KMS-11 (cell line): Measurements from ENCODE around the gene ATP10B.
"Not testable (repeated sequence)": the region's sequence is repeated elsewhere in the genome, so short reads cannot be mapped to it uniquely, and the experiment has no call there.

ENCODE experiments used
- H2AFZ ChIP-seq: fragments of 200-600 bp; sonication (generic); 2 replicates; pipeline ENCODE4 v1.6.1; 2016; ENCODE audit warnings: antibody characterized with exemption, mixed run types, low read depth
- H3K27ac ChIP-seq: fragments of 200-600 bp; sonication (generic); 2 replicates; pipeline ENCODE4 v1.6.1; 2016; ENCODE audit warnings: mild to moderate bottlenecking, mixed run types
- H3K27me3 ChIP-seq: fragments of 200-600 bp; sonication (generic); 2 replicates; pipeline ENCODE4 v1.6.1; 2017; ENCODE audit warnings: mild to moderate bottlenecking, low read depth, mixed run types, moderate library complexity; ENCODE audit not compliant: insufficient read depth
- H3K36me3 ChIP-seq: fragments of 200-600 bp; sonication (generic); 2 replicates; pipeline ENCODE4 v1.6.1; 2017; ENCODE audit warnings: mild to moderate bottlenecking, mixed run types; ENCODE audit not compliant: insufficient read depth
- H3K4me1 ChIP-seq: fragments of 200-600 bp; sonication (generic); 2 replicates; pipeline ENCODE4 v1.6.1; 2016; ENCODE audit warnings: mild to moderate bottlenecking, low read depth, mixed run types; ENCODE audit not compliant: poor library complexity, severe bottlenecking
- H3K4me2 ChIP-seq: fragments of 200-600 bp; sonication (generic); 2 replicates; pipeline ENCODE4 v1.7.0; 2016; ENCODE audit warnings: mild to moderate bottlenecking, mixed run types
- H3K4me3 ChIP-seq: fragments of 200-600 bp; sonication (generic); IDR thresholded peaks from 2 replicates; pipeline ENCODE4 v1.6.1; 2017; ENCODE audit warnings: low read depth, low read length, mixed read lengths; ENCODE audit not compliant: insufficient read depth
- H3K79me2 ChIP-seq: fragments of 200-600 bp; sonication (generic); 2 replicates; pipeline ENCODE4 v1.6.1; 2016; ENCODE audit warnings: low read depth, mixed run types; ENCODE audit not compliant: insufficient read depth
- H3K9ac ChIP-seq: fragments of 200-600 bp; sonication (generic); 2 replicates; pipeline ENCODE4 v1.6.1; 2016; ENCODE audit warnings: mild to moderate bottlenecking, mixed run types
- H4K20me1 ChIP-seq: fragments of 200-600 bp; sonication (generic); 2 replicates; pipeline ENCODE4 v1.6.1; 2016; ENCODE audit warnings: mild to moderate bottlenecking, mixed run types; ENCODE audit not compliant: insufficient read depth
- TF ChIP-seq, protein P1 (sequence below): fragments of 200-600 bp; sonication (generic); conservative IDR thresholded peaks from 2 replicates; pipeline ENCODE4 v1.6.1; 2017; ENCODE audit warnings: low read depth, mild to moderate bottlenecking, antibody characterized with exemption, low read length, moderate library complexity, mixed read lengths

The ATP10B gene

GRCh38 chr5:160887780-160888179 lies 35.8 kb upstream of the ATP10B start:
- Histone ChIP-seq H3K4me2 (no peak overlapping the region), H4K20me1 (no peaks in the 10 kb centered on the region), H2AFZ (no peak overlapping the region), H3K9ac (no peak overlapping the region), H3K4me3 (no peak overlapping the region), H3K4me1 (no peaks in the 10 kb centered on the region), H3K36me3 (no peaks in the 10 kb centered on the region), H3K79me2 (no peaks in the 10 kb centered on the region), H3K27me3 (no peaks in the 10 kb centered on the region), H3K27ac (no peak overlapping the region)
- TF ChIP-seq, protein P1, sequence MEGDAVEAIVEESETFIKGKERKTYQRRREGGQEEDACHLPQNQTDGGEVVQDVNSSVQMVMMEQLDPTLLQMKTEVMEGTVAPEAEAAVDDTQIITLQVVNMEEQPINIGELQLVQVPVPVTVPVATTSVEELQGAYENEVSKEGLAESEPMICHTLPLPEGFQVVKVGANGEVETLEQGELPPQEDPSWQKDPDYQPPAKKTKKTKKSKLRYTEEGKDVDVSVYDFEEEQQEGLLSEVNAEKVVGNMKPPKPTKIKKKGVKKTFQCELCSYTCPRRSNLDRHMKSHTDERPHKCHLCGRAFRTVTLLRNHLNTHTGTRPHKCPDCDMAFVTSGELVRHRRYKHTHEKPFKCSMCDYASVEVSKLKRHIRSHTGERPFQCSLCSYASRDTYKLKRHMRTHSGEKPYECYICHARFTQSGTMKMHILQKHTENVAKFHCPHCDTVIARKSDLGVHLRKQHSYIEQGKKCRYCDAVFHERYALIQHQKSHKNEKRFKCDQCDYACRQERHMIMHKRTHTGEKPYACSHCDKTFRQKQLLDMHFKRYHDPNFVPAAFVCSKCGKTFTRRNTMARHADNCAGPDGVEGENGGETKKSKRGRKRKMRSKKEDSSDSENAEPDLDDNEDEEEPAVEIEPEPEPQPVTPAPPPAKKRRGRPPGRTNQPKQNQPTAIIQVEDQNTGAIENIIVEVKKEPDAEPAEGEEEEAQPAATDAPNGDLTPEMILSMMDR = no peak

- H3K27ac ChIP-seq, H3K79me2 ChIP-seq, H4K20me1 ChIP-seq, H3K4me1 ChIP-seq, H3K4me2 ChIP-seq, H3K36me3 ChIP-seq, H2AFZ ChIP-seq, H3K27me3 ChIP-seq, H3K9ac ChIP-seq, H3K4me3 ChIP-seq: not testable (repeated sequence)
Measured at GRCh38 chr5:160873560-160874200, 21.7 kb upstream of the ATP10B start.

DNA sequence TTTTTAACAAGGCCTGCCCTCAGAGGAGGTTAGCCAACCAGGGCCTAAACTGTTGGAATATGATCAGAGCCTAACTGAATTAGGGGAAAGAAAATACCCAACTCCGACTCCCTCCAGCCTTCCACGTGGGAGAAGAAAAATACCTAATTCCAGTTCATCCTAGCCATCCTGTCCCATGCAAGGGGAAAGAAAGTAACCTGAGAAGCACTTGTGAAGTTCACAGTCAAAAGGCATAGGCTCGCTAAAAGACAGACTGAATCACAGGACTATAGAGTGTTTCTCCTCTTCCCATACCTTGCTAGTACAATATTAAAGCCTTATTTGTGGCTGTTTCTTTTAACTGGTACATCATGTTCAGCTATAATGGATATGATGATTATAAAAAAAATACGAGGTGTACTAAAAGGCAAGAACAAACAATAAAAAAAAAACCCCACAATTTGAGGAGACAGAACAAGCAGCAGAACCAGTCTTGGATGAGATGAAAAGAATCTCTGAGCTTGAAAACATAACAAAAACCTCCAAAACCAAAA lies 18.0 kb upstream of the ATP10B start:
- TF ChIP-seq, protein P1 = no peak
- Histone ChIP-seq H3K9ac (no peak overlapping the region), H3K36me3 (no peaks in the 10 kb centered on the region), H3K27me3 (no peaks in the 10 kb centered on the region), H3K4me2 (no peak overlapping the region), H3K27ac (no peak overlapping the region), H3K4me1 (no peaks in the 10 kb centered on the region), H4K20me1 (no peaks in the 10 kb centered on the region), H3K79me2 (no peaks in the 10 kb centered on the region), H3K4me3 (no peak overlapping the region), H2AFZ (no peak overlapping the region)

- H3K4me3 ChIP-seq = no peak overlapping the region
- H2AFZ ChIP-seq = no peak overlapping the region
- H3K27me3 ChIP-seq = no peaks in the 10 kb centered on the region
- TF ChIP-seq, protein P1 = no peak
- H3K4me1 ChIP-seq = no peaks in the 10 kb centered on the region
- H3K27ac ChIP-seq = no peak overlapping the region
- no peaks in the 10 kb centered on the region for H4K20me1 ChIP-seq
- no peaks in the 10 kb centered on the region for H3K36me3 ChIP-seq
- no peaks in the 10 kb centered on the region for H3K79me2 ChIP-seq
- H3K4me2 ChIP-seq = no peak overlapping the region
- no peak overlapping the region for H3K9ac ChIP-seq
Measured at GRCh38 chr5:160867976-160868375, 16.0 kb upstream of the ATP10B start.

- TF ChIP-seq, protein P1 = no peak
- Histone ChIP-seq H3K4me3 (no peak overlapping the region), H3K36me3 (no peaks in the 10 kb centered on the region), H4K20me1 (no peaks in the 10 kb centered on the region), H2AFZ (no peak overlapping the region), H3K4me2 (no peak overlapping the region), H3K27me3 (no peaks in the 10 kb centered on the region), H3K4me1 (no peaks in the 10 kb centered on the region), H3K79me2 (no peaks in the 10 kb centered on the region), H3K27ac (no peak overlapping the region), H3K9ac (no peak overlapping the region)
Measured at GRCh38 chr5:160851451-160851850, 560 bp downstream of the ATP10B start.
